Stimulated activated naive CD8-positive, alpha-beta T cell treated with anti-CD3 and anti-CD28 coated beads, Interleukin-15, Interleukin-2, amounts not matched to agents 100 ng/mL and 50 ng/mL, for 24 hours (primary cell): ENCODE measurements around the gene C1GALT1.

Experiments
- H3K27ac Mint-ChIP-seq: one replicate; pipeline ENCODE4 v1.8.0; 2021; ENCODE audit warnings: mild to moderate bottlenecking, mixed read lengths
- H3K27me3 Mint-ChIP-seq: one replicate; pipeline ENCODE4 v1.8.0; 2021; ENCODE audit warnings: mixed read lengths
- H3K36me3 Mint-ChIP-seq: one replicate; pipeline ENCODE4 v1.8.0; 2021; ENCODE audit warnings: low read depth, mixed read lengths
- H3K4me1 Mint-ChIP-seq: one replicate; pipeline ENCODE4 v1.8.0; 2021; ENCODE audit warnings: low read depth, mixed read lengths
- H3K4me3 Mint-ChIP-seq: one replicate; pipeline ENCODE4 v1.8.0; 2021; ENCODE audit warnings: mild to moderate bottlenecking, mixed read lengths
- H3K9me3 Mint-ChIP-seq: one replicate; pipeline ENCODE4 v1.8.0; 2021; ENCODE audit warnings: mixed read lengths

The C1GALT1 gene

DNA sequence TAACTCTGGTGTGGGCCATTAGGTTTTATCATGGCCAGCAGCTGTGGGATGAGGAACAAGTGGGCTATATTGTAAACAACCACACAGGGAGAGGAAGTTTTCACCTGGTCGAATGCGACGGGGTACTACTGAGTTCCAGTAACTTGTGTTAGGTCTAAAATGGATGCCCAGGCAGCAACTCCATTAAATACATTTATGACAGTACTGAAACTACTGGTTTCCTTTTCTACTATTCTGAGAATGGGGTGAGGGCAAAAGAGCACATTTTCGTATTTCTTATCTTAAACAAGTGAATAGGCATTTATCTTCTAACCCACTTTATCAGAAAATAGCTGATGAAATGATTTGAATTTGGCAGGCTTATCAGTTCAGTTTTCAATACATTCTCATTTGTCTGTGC, 109.7 kb downstream of the C1GALT1 start:
- Mint-ChIP-seq H3K36me3 (no peaks in the 10 kb centered on the region), H3K9me3 (peaks cover 4% of the 10 kb centered on the region), H3K4me3 (no peak overlapping the region), H3K4me1 (no peaks in the 10 kb centered on the region), H3K27me3 (no peaks in the 10 kb centered on the region), H3K27ac (no peak overlapping the region)

DNA sequence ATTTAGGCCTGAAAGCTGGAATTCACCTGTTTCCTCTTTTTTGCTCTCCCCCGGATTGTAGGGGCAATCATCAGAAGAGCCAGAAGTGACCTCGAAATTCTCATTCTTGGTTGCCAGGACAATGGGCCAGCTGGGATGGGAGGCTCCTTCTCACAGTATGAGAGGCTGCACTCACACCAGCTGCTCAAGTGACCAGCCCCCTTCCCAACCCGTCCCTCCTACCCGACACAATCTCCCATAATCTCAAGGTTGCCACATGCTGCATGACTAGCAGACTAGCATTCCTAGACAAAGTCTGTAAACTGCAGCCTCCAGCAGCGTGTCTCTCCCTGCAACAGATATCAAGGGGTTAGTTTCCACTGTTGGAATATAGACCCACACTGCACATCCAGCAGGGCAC, 110.3 kb downstream of the C1GALT1 start:
- peaks cover 4% of the 10 kb centered on the region for H3K9me3 Mint-ChIP-seq
- H3K4me3 Mint-ChIP-seq, result no peak overlapping the region
- H3K27me3 Mint-ChIP-seq, result no peaks in the 10 kb centered on the region
- no peak overlapping the region for H3K27ac Mint-ChIP-seq
- H3K4me1 Mint-ChIP-seq, result no peaks in the 10 kb centered on the region
- H3K36me3 Mint-ChIP-seq, result no peaks in the 10 kb centered on the region

DNA sequence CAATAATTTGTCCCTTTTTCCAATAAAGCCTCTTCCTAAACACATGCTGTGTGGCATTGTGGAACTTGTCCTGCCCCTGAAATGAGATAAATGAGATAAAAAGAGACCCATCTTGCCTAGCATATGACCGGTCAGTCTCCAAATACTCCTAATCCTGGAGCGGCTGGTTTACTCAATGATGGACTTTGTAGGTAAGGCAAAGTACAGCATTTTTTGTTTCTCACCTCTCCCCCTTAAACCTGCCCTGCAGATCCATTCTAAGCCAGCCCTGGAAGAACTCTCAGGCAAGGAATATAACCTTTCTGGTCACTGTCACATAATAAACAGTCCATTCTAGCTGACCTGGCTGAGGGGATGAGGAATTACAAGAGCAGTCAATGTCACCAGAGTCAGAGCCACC, 110.7 kb downstream of the C1GALT1 start:
- peaks cover 4% of the 10 kb centered on the region for H3K9me3 Mint-ChIP-seq
- no peak overlapping the region for H3K27ac Mint-ChIP-seq
- H3K36me3 Mint-ChIP-seq, result no peaks in the 10 kb centered on the region
- no peaks in the 10 kb centered on the region for H3K4me1 Mint-ChIP-seq
- no peak overlapping the region for H3K4me3 Mint-ChIP-seq
- no peaks in the 10 kb centered on the region for H3K27me3 Mint-ChIP-seq

DNA sequence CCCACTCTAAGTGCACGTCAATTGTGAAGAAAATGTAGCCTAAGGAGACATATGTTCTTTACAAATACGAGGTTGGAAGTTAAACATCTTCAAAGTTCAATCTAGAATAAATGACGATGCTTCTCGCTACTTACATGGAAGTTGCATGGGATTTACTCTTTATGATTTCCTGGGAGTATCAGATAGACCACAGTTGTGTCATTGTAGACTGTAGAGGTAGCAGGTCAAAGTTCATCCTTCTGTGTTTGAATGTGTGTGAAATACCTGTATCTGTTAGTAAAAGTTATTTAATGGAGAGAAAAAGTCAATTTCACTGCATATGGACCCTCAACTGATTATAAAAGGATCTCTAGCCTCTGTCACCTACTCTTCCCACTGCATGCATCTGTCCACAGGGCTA, 112.6 kb downstream of the C1GALT1 start:
- H3K4me1 Mint-ChIP-seq, result no peaks in the 10 kb centered on the region
- no peak overlapping the region for H3K4me3 Mint-ChIP-seq
- H3K9me3 Mint-ChIP-seq, result peaks cover 4% of the 10 kb centered on the region
- no peak overlapping the region for H3K27ac Mint-ChIP-seq
- no peaks in the 10 kb centered on the region for H3K36me3 Mint-ChIP-seq
- no peaks in the 10 kb centered on the region for H3K27me3 Mint-ChIP-seq
